Measurements from ENCODE around the gene FKBP15. TPM values are rescaled to one million over a fixed set of nuclear protein-coding genes. Genes with fewer than 3 reads are reported as not detected.
A peak's percentile ranks its signal among the peaks of the same experiment; 100 is the strongest.

Gene FKBP15
- total RNA-seq, 1 experiment from 2014 or later, result 32.2 TPM

DNA sequence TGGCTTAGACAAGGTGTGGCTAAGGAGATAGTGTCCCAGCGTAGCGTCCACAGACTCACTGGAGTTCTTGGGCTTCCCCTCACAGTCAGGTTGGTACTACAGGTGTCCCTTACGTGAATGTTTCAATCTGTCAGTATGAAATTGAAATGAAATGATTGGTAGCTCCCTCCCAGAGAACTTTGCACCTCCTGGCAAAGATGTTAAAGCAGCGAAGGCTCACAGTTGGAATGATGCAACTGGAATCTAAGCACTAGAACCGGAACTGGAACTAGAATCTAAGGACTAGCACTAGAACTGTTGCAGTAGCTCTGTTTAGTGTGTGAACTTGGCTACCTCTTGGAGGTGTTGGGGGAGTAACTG, 1.4 kb upstream of the FKBP15 start:
- H3K9me3 Mint-ChIP-seq (ENCODE audit: unreplicated experiment), result no peaks in the 10 kb centered on the region
- DNase-seq (ENCODE audit: unreplicated experiment), result peak; percentile 44
- ChIA-PET CTCF (interaction anchor here (0.6 to 4.5 kb wide), 12 partner anchors 9 to 186 kb away, joined by 3 to 29 read pairs (median 4); partner anchors contain the start of genes CDC26 and PRPF4), POLR2A (interaction anchor here (0.6 to 4.7 kb wide), 18 partner anchors 10 to 997 kb away, joined by 3 to 99 read pairs (median 5); partner anchors contain the start of genes C9orf43, CDC26, POLE3 and PRPF4)
- TF ChIP-seq, protein P1, sequence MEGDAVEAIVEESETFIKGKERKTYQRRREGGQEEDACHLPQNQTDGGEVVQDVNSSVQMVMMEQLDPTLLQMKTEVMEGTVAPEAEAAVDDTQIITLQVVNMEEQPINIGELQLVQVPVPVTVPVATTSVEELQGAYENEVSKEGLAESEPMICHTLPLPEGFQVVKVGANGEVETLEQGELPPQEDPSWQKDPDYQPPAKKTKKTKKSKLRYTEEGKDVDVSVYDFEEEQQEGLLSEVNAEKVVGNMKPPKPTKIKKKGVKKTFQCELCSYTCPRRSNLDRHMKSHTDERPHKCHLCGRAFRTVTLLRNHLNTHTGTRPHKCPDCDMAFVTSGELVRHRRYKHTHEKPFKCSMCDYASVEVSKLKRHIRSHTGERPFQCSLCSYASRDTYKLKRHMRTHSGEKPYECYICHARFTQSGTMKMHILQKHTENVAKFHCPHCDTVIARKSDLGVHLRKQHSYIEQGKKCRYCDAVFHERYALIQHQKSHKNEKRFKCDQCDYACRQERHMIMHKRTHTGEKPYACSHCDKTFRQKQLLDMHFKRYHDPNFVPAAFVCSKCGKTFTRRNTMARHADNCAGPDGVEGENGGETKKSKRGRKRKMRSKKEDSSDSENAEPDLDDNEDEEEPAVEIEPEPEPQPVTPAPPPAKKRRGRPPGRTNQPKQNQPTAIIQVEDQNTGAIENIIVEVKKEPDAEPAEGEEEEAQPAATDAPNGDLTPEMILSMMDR (IDR thresholded peaks at IDR 0.05; ENCODE audit: unreplicated experiment), result no peak
- peaks cover 15% of the 10 kb centered on the region for H3K36me3 Mint-ChIP-seq (ENCODE audit: insufficient read depth, unreplicated experiment)
- intact Hi-C loops (cut with micrococcal nuclease), result loop anchor here (5.0 kb wide), 1 partner anchor 35 kb away; no protein-coding TSS in a partner anchor
- H3K4me1 Mint-ChIP-seq (ENCODE audit: insufficient read depth, unreplicated experiment), result peaks cover 22% of the 10 kb centered on the region
- no TSS peak for BruUV-seq (replicated peaks)
- H3K4me3 Mint-ChIP-seq (ENCODE audit: unreplicated experiment), result peak overlapping the region; percentile 97
- H3K27me3 Mint-ChIP-seq (ENCODE audit: insufficient read depth, unreplicated experiment), result no peaks in the 10 kb centered on the region
- peak overlapping the region; percentile 96 for H3K27ac Mint-ChIP-seq (ENCODE audit: low read depth, unreplicated experiment)

DNA sequence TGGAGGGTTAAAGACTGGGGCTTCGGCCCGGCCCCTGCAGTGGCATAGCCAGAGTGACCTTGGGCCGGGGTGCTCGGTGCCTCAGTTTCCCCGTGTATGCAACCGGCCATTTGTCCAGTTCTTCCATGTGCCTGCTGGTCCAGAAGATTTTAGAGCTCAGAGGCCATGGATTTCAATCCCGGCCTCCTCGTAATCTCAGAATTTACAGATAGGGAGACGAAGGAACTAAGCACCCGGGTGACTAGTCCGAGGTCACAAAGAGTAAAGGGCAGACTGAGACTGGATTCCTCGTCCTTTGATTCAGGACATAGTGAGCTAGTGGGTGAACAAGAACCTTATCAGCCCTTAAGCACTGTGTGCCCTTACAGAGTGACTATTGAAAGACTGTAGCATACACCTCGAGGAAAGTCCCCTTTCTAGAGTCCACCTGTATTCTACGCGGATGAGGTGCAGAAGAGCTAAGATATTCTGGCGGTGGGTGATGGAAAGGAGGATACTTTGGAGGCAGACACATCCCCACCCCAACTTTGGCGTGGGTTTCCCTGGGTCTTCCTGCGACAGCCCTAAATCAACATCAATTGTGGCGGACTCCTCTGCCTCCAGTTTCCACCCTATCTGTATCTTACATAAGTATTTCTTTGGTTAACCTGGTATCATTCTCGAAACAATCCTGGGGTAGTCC, 864 bp upstream of the FKBP15 start:
- TSS peak; percentile 79 for BruUV-seq (replicated peaks)
- POLR2A ChIA-PET, result interaction anchor here (0.6 to 4.7 kb wide), 33 partner anchors 10 to 996 kb away, joined by 3 to 99 read pairs (median 4); partner anchors contain the start of genes C9orf43, CDC26, HSDL2 and POLE3

DNA sequence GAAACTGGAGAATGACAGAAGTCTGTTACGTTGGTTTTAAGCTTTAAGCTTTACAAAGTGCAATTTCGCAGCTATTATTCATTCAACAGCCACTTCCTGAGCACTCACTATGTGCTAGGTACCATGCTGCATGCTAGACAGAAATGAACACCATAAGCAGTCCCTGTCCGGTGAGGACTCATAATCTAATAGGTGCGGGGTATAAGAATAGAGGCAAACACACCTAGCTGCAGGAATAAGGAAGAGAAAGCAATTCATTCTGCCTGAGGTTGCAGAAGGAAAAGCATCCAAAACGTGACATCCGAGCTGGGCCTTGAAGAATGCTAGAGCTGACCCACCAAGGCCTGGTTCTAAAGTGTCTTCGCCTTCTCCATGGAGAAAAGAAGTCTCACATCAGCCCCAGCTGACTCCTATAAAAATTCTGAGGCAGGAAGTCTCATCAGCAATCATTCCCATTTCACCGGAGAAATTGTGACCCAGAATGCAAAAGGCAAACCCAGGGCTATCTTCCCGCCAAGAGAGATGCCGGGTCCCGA, 542 bp downstream of the FKBP15 start:
- intact Hi-C loops (cut with micrococcal nuclease), result loop anchor here (1.0 to 5.0 kb wide), 3 partner anchors 33 to 70 kb away; no protein-coding TSS in a partner anchor
- DNase-seq (ENCODE audit: unreplicated experiment), result peak; percentile 10
- CTCF ChIA-PET, result interaction anchor here (0.8 to 4.5 kb wide), 9 partner anchors 17 to 187 kb away, joined by 3 to 29 read pairs (median 4); partner anchors contain the start of genes CDC26 and PRPF4
- Mint-ChIP-seq H3K36me3 (ENCODE audit: insufficient read depth, unreplicated experiment) (peaks cover 18% of the 10 kb centered on the region), H3K4me1 (ENCODE audit: insufficient read depth, unreplicated experiment) (peaks cover 18% of the 10 kb centered on the region), H3K4me3 (ENCODE audit: unreplicated experiment) (peak overlapping the region; percentile 97), H3K27ac (ENCODE audit: low read depth, unreplicated experiment) (peak overlapping the region; percentile 96), H3K9me3 (ENCODE audit: unreplicated experiment) (no peaks in the 10 kb centered on the region), H3K27me3 (ENCODE audit: insufficient read depth, unreplicated experiment) (no peaks in the 10 kb centered on the region)
- POLR2A ChIA-PET, result interaction anchor here (0.7 to 4.7 kb wide), 20 partner anchors 9 to 841 kb away, joined by 3 to 99 read pairs (median 5); partner anchors contain the start of genes CDC26, HSDL2, PRPF4 and SLC31A2
- TF ChIP-seq, protein P1 (IDR thresholded peaks at IDR 0.05; ENCODE audit: unreplicated experiment), result no peak
- TSS peak; percentile 58 for BruUV-seq (replicated peaks)

More for the DNA sequence above, 864 bp upstream of the FKBP15 start:
- H3K27ac Mint-ChIP-seq (ENCODE audit: low read depth, unreplicated experiment), result peak overlapping the region; percentile 96
- peaks cover 11% of the 10 kb centered on the region for H3K36me3 Mint-ChIP-seq (ENCODE audit: insufficient read depth, unreplicated experiment)
- peak overlapping the region; percentile 97 for H3K4me3 Mint-ChIP-seq (ENCODE audit: unreplicated experiment)
- no peaks in the 10 kb centered on the region for H3K27me3 Mint-ChIP-seq (ENCODE audit: insufficient read depth, unreplicated experiment)
- CTCF ChIA-PET, result interaction anchor here (0.5 to 4.5 kb wide), 14 partner anchors 10 to 187 kb away, joined by 3 to 29 read pairs (median 4); partner anchors contain the start of genes CDC26 and PRPF4
- TF ChIP-seq, protein P1 (IDR thresholded peaks at IDR 0.05; ENCODE audit: unreplicated experiment), result no peak
- H3K9me3 Mint-ChIP-seq (ENCODE audit: unreplicated experiment), result no peaks in the 10 kb centered on the region
- peaks cover 22% of the 10 kb centered on the region for H3K4me1 Mint-ChIP-seq (ENCODE audit: insufficient read depth, unreplicated experiment)
- DNase-seq (ENCODE audit: unreplicated experiment), result no peak
- intact Hi-C loops (cut with micrococcal nuclease), result loop anchor here (1.0 to 5.0 kb wide), 3 partner anchors 35 to 72 kb away; no protein-coding TSS in a partner anchor

DNA sequence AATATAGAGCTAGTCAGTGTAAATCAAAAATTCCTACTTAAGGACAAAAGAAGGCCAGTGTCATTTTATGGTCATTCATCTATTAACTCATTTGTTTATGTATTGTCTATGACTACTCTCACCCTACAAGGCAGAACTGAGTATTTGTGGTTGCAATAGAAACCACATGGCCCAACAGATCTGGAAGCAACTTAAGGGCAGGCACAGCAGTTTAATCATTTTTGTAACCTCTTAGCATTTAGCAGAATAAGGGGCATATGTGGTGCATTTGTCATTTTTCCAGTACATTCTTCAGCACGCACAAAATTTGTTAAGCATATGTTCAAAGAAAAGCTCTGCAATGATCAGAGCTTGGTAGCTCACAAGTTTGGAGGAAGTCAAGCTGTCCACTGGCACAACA, 1.1 kb downstream of the FKBP15 start:
- DNase-seq (ENCODE audit: unreplicated experiment), result peak; percentile 12
- peaks cover 13% of the 10 kb centered on the region for H3K36me3 Mint-ChIP-seq (ENCODE audit: insufficient read depth, unreplicated experiment)
- TF ChIP-seq, protein P1 (IDR thresholded peaks at IDR 0.05; ENCODE audit: unreplicated experiment), result no peak
- ChIA-PET CTCF (interaction anchor here (0.7 to 4.5 kb wide), 9 partner anchors 16 to 188 kb away, joined by 3 to 29 read pairs (median 4); partner anchors contain the start of genes CDC26 and PRPF4), POLR2A (interaction anchor here (0.7 to 4.7 kb wide), 10 partner anchors 8 to 108 kb away, joined by 3 to 99 read pairs (median 16); partner anchors contain the start of genes CDC26, PRPF4 and SLC31A2)
- peak overlapping the region; percentile 96 for H3K27ac Mint-ChIP-seq (ENCODE audit: low read depth, unreplicated experiment)
- peaks cover 22% of the 10 kb centered on the region for H3K4me1 Mint-ChIP-seq (ENCODE audit: insufficient read depth, unreplicated experiment)
- H3K9me3 Mint-ChIP-seq (ENCODE audit: unreplicated experiment), result no peaks in the 10 kb centered on the region
- H3K4me3 Mint-ChIP-seq (ENCODE audit: unreplicated experiment), result peak overlapping the region; percentile 97
- no peaks in the 10 kb centered on the region for H3K27me3 Mint-ChIP-seq (ENCODE audit: insufficient read depth, unreplicated experiment)
- BruUV-seq (replicated peaks), result no TSS peak
- intact Hi-C loops (cut with micrococcal nuclease), result loop anchor here (5.0 kb wide), 1 partner anchor 33 kb away; no protein-coding TSS in a partner anchor
